ENCODE data around the gene MCRIP1. TPM values are rescaled to one million over a fixed set of nuclear protein-coding genes. Genes with fewer than 3 reads are reported as not detected.

Gene MCRIP1
- total RNA-seq, 2 donors from 2014 or later, result 83.6 to 150 TPM

- intact Hi-C loops (cut with DNase I), result no loop called here
- no peak overlapping the region for H3K4me3 ChIP-seq
- TF ChIP-seq, protein P1, sequence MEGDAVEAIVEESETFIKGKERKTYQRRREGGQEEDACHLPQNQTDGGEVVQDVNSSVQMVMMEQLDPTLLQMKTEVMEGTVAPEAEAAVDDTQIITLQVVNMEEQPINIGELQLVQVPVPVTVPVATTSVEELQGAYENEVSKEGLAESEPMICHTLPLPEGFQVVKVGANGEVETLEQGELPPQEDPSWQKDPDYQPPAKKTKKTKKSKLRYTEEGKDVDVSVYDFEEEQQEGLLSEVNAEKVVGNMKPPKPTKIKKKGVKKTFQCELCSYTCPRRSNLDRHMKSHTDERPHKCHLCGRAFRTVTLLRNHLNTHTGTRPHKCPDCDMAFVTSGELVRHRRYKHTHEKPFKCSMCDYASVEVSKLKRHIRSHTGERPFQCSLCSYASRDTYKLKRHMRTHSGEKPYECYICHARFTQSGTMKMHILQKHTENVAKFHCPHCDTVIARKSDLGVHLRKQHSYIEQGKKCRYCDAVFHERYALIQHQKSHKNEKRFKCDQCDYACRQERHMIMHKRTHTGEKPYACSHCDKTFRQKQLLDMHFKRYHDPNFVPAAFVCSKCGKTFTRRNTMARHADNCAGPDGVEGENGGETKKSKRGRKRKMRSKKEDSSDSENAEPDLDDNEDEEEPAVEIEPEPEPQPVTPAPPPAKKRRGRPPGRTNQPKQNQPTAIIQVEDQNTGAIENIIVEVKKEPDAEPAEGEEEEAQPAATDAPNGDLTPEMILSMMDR (IDR thresholded peaks at IDR 0.05), result no peak
- no peak for TF ChIP-seq POLR2AphosphoS5 (IDR thresholded peaks at IDR 0.05)
- TF ChIP-seq POLR2A (IDR thresholded peaks at IDR 0.05), result no peak
- no peak overlapping the region for H3K27ac ChIP-seq
- 92% methylated on average over 26 of the region's 33 CpGs for WGBS
- DNase-seq (ENCODE audit: low spot score), result no peak
- H3K27me3 ChIP-seq (replicated peaks; ENCODE audit: insufficient read depth), result no peaks in the 10 kb centered on the region
- H3K4me1 ChIP-seq (replicated peaks), result peaks cover 12% of the 10 kb centered on the region
- H3K9me3 ChIP-seq, result no peaks in the 10 kb centered on the region
- no peaks in the 10 kb centered on the region for H3K36me3 ChIP-seq
These were observed 9.1 kb downstream of the MCRIP1 start for GRCh38 chr17:81823820-81824550.

GRCh38 chr17:81822996-81823819, 9.9 kb downstream of the MCRIP1 start:
- intact Hi-C loops (cut with DNase I), result no loop called here
- no peaks in the 10 kb centered on the region for H3K36me3 ChIP-seq
- peak overlapping the region; percentile 80 to 82 for H3K27ac ChIP-seq
- peaks cover 12% of the 10 kb centered on the region for H3K4me1 ChIP-seq (replicated peaks)
- no peak overlapping the region for H3K4me3 ChIP-seq
- TF ChIP-seq POLR2A (IDR thresholded peaks at IDR 0.05) (no peak), POLR2AphosphoS5 (IDR thresholded peaks at IDR 0.05) (no peak)
- TF ChIP-seq, protein P1 (IDR thresholded peaks at IDR 0.05), result no peak
- H3K9me3 ChIP-seq, result no peaks in the 10 kb centered on the region
- DNase-seq (ENCODE audit: low spot score), result no peak
- H3K27me3 ChIP-seq (replicated peaks; ENCODE audit: insufficient read depth), result no peaks in the 10 kb centered on the region
- 90% methylated on average over 24 of the region's 30 CpGs for WGBS

GRCh38 chr17:81822312-81822637, 10.8 kb downstream of the MCRIP1 start:
- peak overlapping the region; percentile 80 to 82 for H3K27ac ChIP-seq

DNA sequence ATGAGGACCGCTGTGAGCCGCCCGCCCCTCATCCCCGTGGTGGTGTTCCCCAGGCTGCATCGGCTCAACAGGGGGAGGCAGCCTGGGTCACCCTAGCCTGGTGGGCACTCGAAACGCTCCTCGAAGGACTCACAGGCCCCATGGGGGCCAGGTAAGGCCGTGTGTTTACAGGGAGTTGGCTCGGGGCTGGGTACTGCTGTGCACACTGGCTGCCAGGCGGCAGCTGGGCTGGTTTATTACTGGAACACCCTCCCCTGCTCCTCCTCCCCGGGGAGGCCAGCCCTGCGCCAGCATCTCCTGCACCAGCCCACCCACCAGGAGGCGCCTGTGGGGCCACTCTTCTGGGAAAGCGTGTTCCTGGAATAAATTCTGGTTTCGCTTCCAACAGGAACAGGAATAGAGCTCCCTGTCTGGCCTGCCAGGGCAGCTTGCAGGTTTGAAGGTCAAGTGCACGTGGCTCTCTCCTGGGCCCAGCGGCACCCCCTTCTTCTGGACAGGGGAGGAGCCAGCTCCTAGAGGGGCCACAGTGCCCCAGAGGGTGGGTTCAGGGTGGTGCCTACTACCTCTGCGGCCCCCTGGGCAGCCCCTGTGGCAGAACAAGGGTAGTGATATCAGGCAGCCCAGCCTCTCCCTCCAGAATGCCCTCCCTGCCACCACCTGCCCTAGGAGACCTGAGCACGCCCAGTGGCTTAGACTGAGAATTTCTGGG, 11.3 kb downstream of the MCRIP1 start:
- TF ChIP-seq POLR2AphosphoS5 (IDR thresholded peaks at IDR 0.05), result peak; percentile 98
- peak; percentile 7 for TF ChIP-seq POLR2A (IDR thresholded peaks at IDR 0.05)
- TF ChIP-seq, protein P1 (IDR thresholded peaks at IDR 0.05), result peak; percentile 26 to 92 (median 86)
- no peaks in the 10 kb centered on the region for H3K36me3 ChIP-seq
- peak overlapping the region; percentile 80 to 82 for H3K27ac ChIP-seq
- intact Hi-C loops (cut with DNase I), result no loop called here
- 30% methylated on average over 19 of the region's 20 CpGs for WGBS
- peak; percentile 92 for DNase-seq (ENCODE audit: low spot score)
- no peaks in the 10 kb centered on the region for H3K27me3 ChIP-seq (replicated peaks; ENCODE audit: insufficient read depth)
- H3K9me3 ChIP-seq, result no peaks in the 10 kb centered on the region
- peaks cover 12% of the 10 kb centered on the region for H3K4me1 ChIP-seq (replicated peaks)
- H3K4me3 ChIP-seq, result no peak overlapping the region

More at GRCh38 chr17:81822312-81822637, 10.8 kb downstream of the MCRIP1 start:
- no peaks in the 10 kb centered on the region for H3K36me3 ChIP-seq
- peaks cover 12% of the 10 kb centered on the region for H3K4me1 ChIP-seq (replicated peaks)
- H3K9me3 ChIP-seq, result no peaks in the 10 kb centered on the region
- TF ChIP-seq POLR2AphosphoS5 (IDR thresholded peaks at IDR 0.05) (no peak), POLR2A (IDR thresholded peaks at IDR 0.05) (no peak)
- TF ChIP-seq, protein P1 (IDR thresholded peaks at IDR 0.05), result no peak
- DNase-seq (ENCODE audit: low spot score), result no peak
- no peaks in the 10 kb centered on the region for H3K27me3 ChIP-seq (replicated peaks; ENCODE audit: insufficient read depth)
- intact Hi-C loops (cut with DNase I), result no loop called here
- no peak overlapping the region for H3K4me3 ChIP-seq
- WGBS, result 84% methylated on average over 8 of the region's 8 CpGs
